HepG2 (cell line): ENCODE data around the gene HELZ. TPM values are rescaled to one million over a fixed set of nuclear protein-coding genes. Genes with fewer than 3 reads are reported as not detected.

Experiments used
- ATAC-seq: fragments of 200-7000 bp; cut with Tn5 transposase; 3 replicates; pipeline ENCODE4 v1.9.1; 2020; ENCODE audit warnings: mild to moderate bottlenecking, moderate library complexity
- BruUV-seq: library from RNA; stranded (reverse); fragments of 400-500 nt; replicated peaks from 2 replicates; lab custom pipeline; 2021; lab: Mats Ljungman, UMichigan
- CTCF ChIA-PET: fragments of 300-600 bp; formaldehyde crosslinking; extraction: SDS; loops from one replicate; lab custom pipeline; 2021; ENCODE audit warnings: low total read pairs, inconsistent platforms, low intra/inter-chr PET ratio; lab: Yijun Ruan, JAX
- POLR2A ChIA-PET: fragments of 350-600 bp; sonication (Branson Sonifier 250); formaldehyde crosslinking; loops from one replicate; lab custom pipeline; 2020; ENCODE audit warnings: antibody characterized with exemption, inconsistent platforms; lab: Yijun Ruan, JAX
- DNase-seq: peaks from one replicate; pipeline ENCODE4 v3.0.0-alpha.2; 2015; ENCODE audit warnings: low spot score
- FAIRE-seq: peaks from 3 replicates; lab custom pipeline; 2011; peaks lifted over from hg19 to GRCh38; lab: Jason Lieb, UNC
- H2AFZ ChIP-seq: one replicate; pipeline ENCODE4 v1.6.1; 2011; ENCODE audit warnings: low read length, inconsistent platforms
- H3K27ac ChIP-seq: fragments of 300-600 bp; 3 replicates; pipeline ENCODE4 v1.8.0; 2011; ENCODE audit warnings: mixed run types, mild to moderate bottlenecking, mixed read lengths, low read length, inconsistent platforms; ENCODE audit not compliant: insufficient read depth; ENCODE audit errors: extremely low read length
- H3K27me3 ChIP-seq, 2 experiments: fragments of 200-600 bp in 1 of 2; 2 replicates in 1 of 2; 3 replicates in 1 of 2; pipeline versions ENCODE4 v1.6.0 to v1.8.0; 2011; ENCODE audit warnings: low read length in 2 of 2, mild to moderate bottlenecking in 2 of 2, moderate library complexity in 2 of 2, inconsistent platforms in 1 of 2; ENCODE audit not compliant: insufficient read depth in 2 of 2, control insufficient read depth in 1 of 2
- H3K36me3 ChIP-seq, 2 experiments: fragments of 200-600 bp in 1 of 2; replicated peaks in 1 of 2; 2 replicates in 1 of 2; 3 replicates in 1 of 2; pipeline versions ENCODE4 v1.5.1 to v1.8.0; 2011; ENCODE audit warnings: low read length in 2 of 2, inconsistent platforms in 1 of 2; ENCODE audit not compliant: insufficient read depth in 2 of 2, control insufficient read depth in 1 of 2
- H3K4me1 ChIP-seq: 2 replicates; pipeline ENCODE4 v1.5.1; 2012; ENCODE audit warnings: low read length, inconsistent platforms; ENCODE audit not compliant: insufficient read depth
- H3K4me2 ChIP-seq: 2 replicates; pipeline ENCODE4 v1.6.0; 2011; ENCODE audit warnings: low read depth, low read length, inconsistent platforms
- H3K4me3 ChIP-seq, 3 experiments: fragments of 200-600 bp in 1 of 3; sonication (generic), shearing (Covaris generic) in 1 of 3; replicated peaks in 1 of 3; 2 replicates each; pipeline ENCODE4 v1.5.1; 2011 to 2016; ENCODE audit warnings: low read length in 3 of 3, inconsistent platforms in 2 of 3, low read depth in 2 of 3, mild to moderate bottlenecking in 2 of 3, control low read depth in 1 of 3, mixed read lengths in 1 of 3; ENCODE audit not compliant: insufficient read depth in 1 of 3
- H3K79me2 ChIP-seq: one replicate; pipeline ENCODE4 v1.6.1; 2011; ENCODE audit warnings: low read length, inconsistent platforms; ENCODE audit not compliant: insufficient read depth
- H3K9ac ChIP-seq: 2 replicates; pipeline ENCODE4 v1.6.0; 2011; ENCODE audit warnings: mild to moderate bottlenecking, low read depth, low read length, inconsistent platforms; ENCODE audit not compliant: insufficient read depth
- H3K9me3 ChIP-seq: 2 replicates; pipeline ENCODE4 v1.5.1; 2012; ENCODE audit warnings: mild to moderate bottlenecking, low read length
- H4K20me1 ChIP-seq: 2 replicates; pipeline ENCODE4 v1.6.0; 2011; ENCODE audit warnings: inconsistent platforms, mild to moderate bottlenecking, low read length, moderate library complexity; ENCODE audit not compliant: insufficient read depth
- AKAP8 ChIP-seq: sonication (generic); formaldehyde crosslinking; IDR thresholded peaks from 2 replicates; pipeline ENCODE4 v1.5.1; 2020; ENCODE audit warnings: mild to moderate bottlenecking, missing genetic modification reagents
- EED ChIP-seq: sonication (generic); formaldehyde crosslinking; IDR thresholded peaks from 2 replicates; pipeline ENCODE4 v1.5.0; 2020; ENCODE audit warnings: mild to moderate bottlenecking, missing genetic modification reagents
- FOXA1 ChIP-seq, 2 experiments: fragments of 450-650 bp in 1 of 2; sonication (generic) in 1 of 2; formaldehyde crosslinking in 1 of 2; IDR thresholded peaks; 2 replicates each; pipeline versions ENCODE4 v1.4.0 to v1.6.1; 2016 to 2020; ENCODE audit warnings: missing genetic modification reagents in 1 of 2
- KDM4B ChIP-seq: sonication (generic); formaldehyde crosslinking; IDR thresholded peaks from 2 replicates; pipeline ENCODE4 v1.4.0; 2020; ENCODE audit warnings: missing genetic modification reagents
- PATZ1 ChIP-seq: sonication (generic); formaldehyde crosslinking; IDR thresholded peaks from 2 replicates; pipeline ENCODE4 v1.4.0; 2020; ENCODE audit warnings: missing genetic modification reagents
- RBM39 ChIP-seq: fragments of 200-400 bp; formaldehyde crosslinking; IDR thresholded peaks from one replicate; pipeline ENCODE4 v1.6.1; 2018; ENCODE audit warnings: antibody characterized with exemption, mild to moderate bottlenecking, low read depth, low read length; ENCODE audit not compliant: poor library complexity, severe bottlenecking
- ZNF589 ChIP-seq: sonication (generic); formaldehyde crosslinking; conservative IDR thresholded peaks from 2 replicates; pipeline ENCODE4 v1.8.0; 2022; ENCODE audit warnings: mild to moderate bottlenecking, moderate library complexity, missing genetic modification reagents
- WGBS: methylation state at CpG from one replicate; pipeline ENCODE4 v1.1.6; 2017; ENCODE audit warnings: low lambda C conversion rate; 5-methylcytosine and 5-hydroxymethylcytosine counted together
- in situ Hi-C: cut with HindIII; loops from 2 replicates; pipeline ENCODE4 v1.10.0; 2017; ENCODE audit warnings: low pct_unique_long_range_greater_than_20kb; ENCODE audit not compliant: extremely low pct_ligation_motif_present
- intact Hi-C: fragments of 100-400 bp; cut with micrococcal nuclease; formaldehyde crosslinking; loops from one replicate; pipeline ENCODE4 v1.10.0; 2022; ENCODE audit not compliant: unreplicated experiment
- polyA plus RNA-seq, 8 experiments: library from polyadenylated mRNA; depleted of rRNA in 3 of 8; stranded (reverse) in 7 of 8; unstranded in 1 of 8; fragments of >200 nt; fragmentation: Illumina TruSeq in 4 of 8; extraction: Trizol in 4 of 8; gene quantifications; 2 replicates each; pipeline versions ENCODE4 v1.2.1 to v1.2.3, GENCODE V29; 2011 to 2016; ENCODE audit warnings: low read depth in 4 of 8, missing spikeins in 1 of 8, mixed read lengths in 1 of 8; ENCODE audit not compliant: insufficient read depth in 1 of 8
- total RNA-seq, 5 experiments: library from RNA; depleted of rRNA; stranded (reverse); fragments of >200 nt; fragmentation: Illumina TruSeq; extraction: Trizol; gene quantifications; 2 replicates each; pipeline ENCODE4 v1.2.3, GENCODE V29; 2016; ENCODE audit warnings: low read depth in 1 of 5
- TF ChIP-seq, protein P1 (sequence below): sonication (generic); formaldehyde crosslinking; IDR thresholded peaks from 2 replicates; pipeline ENCODE4 v1.4.0; 2020; ENCODE audit warnings: missing genetic modification reagents, borderline replicate concordance

The HELZ gene
- total and polyA plus RNA-seq, 2 of the 13 experiments (the other 11 are each of a cell fraction or from before 2014, with no cell fraction given), result 35.3 to 52.4 TPM

GRCh38 chr17:67115401-67115800 is 129.6 kb downstream of the HELZ start (continued):
- TF ChIP-seq PATZ1 (no peak), EED (CRISPR knock-in tag) (no peak), RBM39 (no peak), FOXA1 (IDR thresholded peaks at IDR 0.05) (no peak), FOXA1 (CRISPR knock-in tag; IDR thresholded peaks at IDR 0.05) (no peak)
- TF ChIP-seq, protein P1, sequence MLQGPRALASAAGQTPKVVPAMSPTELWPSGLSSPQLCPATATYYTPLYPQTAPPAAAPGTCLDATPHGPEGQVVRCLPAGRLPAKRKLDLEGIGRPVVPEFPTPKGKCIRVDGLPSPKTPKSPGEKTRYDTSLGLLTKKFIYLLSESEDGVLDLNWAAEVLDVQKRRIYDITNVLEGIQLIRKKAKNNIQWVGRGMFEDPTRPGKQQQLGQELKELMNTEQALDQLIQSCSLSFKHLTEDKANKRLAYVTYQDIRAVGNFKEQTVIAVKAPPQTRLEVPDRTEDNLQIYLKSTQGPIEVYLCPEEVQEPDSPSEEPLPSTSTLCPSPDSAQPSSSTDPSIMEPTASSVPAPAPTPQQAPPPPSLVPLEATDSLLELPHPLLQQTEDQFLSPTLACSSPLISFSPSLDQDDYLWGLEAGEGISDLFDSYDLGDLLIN (CRISPR knock-in tag), result no peak

- Histone ChIP-seq H3K9ac (no peak overlapping the region), H3K79me2 (no peaks in the 10 kb centered on the region), H3K27ac (no peak overlapping the region), H3K9me3 (no peaks in the 10 kb centered on the region), H3K4me2 (no peak overlapping the region), H2AFZ (no peak overlapping the region), H3K4me3 (no peak overlapping the region), H4K20me1 (peaks cover 2% of the 10 kb centered on the region; the same call in 1 of the 2 replicates), H3K4me1 (no peaks in the 10 kb centered on the region; the same call in 1 of the 2 replicates), H3K27me3 (no peaks in the 10 kb centered on the region), H3K36me3 (peaks cover 19 to 68% of the 10 kb centered on the region in 2 experiments)
- TF ChIP-seq AKAP8 (CRISPR knock-in tag) (no peak), KDM4B (no peak), ZNF589 (no peak)
- ChIA-PET CTCF (no interaction called here), POLR2A (no interaction called here)
- BruUV-seq, result no TSS peak
- intact Hi-C loops (no loop called here), in situ Hi-C loops (no loop called here)
- 96% methylated on average over 5 of the region's 5 CpGs for WGBS
- ATAC-seq, result no peak
- FAIRE-seq, result no peak
- DNase-seq, result no peak
Measured at GRCh38 chr17:67113486-67113885, 131.5 kb downstream of the HELZ start.
